Transverse colon (tissue), 4 donors: Measurements from ENCODE around the gene NPIPB12.
"Not testable (repeated sequence)": the region's sequence is repeated elsewhere in the genome, so short reads cannot be mapped to it uniquely, and the experiment has no call there.

Experiments
- EP300 ChIP-seq: sonication (generic); formaldehyde crosslinking; IDR thresholded peaks from one replicate; pipeline ENCODE4 v1.6.1; 2017; ENCODE audit warnings: antibody characterized with exemption, low read depth
- POLR2AphosphoS5 ChIP-seq, 3 donors: sonication (generic); formaldehyde crosslinking; IDR thresholded peaks; one replicate each; pipeline ENCODE4 v1.6.1; 2016; ENCODE audit warnings: antibody characterized with exemption in 3 of 3
- TF ChIP-seq, protein P1 (sequence below), 5 experiments: fragments of 200-600 bp in 3 of 5; fragments of 450-650 bp in 2 of 5; sonication (generic) in 3 of 5; IDR thresholded peaks; 1 replicate in 2 of 5; 2 replicates in 3 of 5; pipeline ENCODE4 v1.5.1; 2016 to 2017; ENCODE audit warnings: antibody characterized with exemption in 5 of 5, inconsistent platforms in 3 of 5, mild to moderate bottlenecking in 2 of 5, moderate library complexity in 1 of 5

DNA sequence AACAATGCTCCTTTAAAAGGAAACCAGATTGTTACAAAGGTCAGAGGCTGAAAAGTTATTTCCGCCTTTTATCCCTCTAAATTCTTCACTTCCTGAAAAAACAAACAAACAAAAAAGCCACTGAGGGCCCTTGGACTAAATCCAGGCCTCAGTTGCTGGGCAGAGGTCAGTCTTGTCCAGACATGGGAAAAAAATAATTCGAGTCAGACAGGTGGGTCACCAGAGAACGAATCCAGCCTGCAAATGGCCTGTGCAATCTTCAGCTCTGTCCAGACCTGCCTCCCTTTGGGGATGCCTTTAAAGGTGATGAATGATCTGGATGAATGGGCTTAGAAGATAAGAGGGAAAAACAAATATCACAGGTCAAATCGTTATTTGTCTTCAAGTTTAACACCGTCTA lies 15.3 kb upstream of the NPIPB12 start:
- TF ChIP-seq, protein P1, sequence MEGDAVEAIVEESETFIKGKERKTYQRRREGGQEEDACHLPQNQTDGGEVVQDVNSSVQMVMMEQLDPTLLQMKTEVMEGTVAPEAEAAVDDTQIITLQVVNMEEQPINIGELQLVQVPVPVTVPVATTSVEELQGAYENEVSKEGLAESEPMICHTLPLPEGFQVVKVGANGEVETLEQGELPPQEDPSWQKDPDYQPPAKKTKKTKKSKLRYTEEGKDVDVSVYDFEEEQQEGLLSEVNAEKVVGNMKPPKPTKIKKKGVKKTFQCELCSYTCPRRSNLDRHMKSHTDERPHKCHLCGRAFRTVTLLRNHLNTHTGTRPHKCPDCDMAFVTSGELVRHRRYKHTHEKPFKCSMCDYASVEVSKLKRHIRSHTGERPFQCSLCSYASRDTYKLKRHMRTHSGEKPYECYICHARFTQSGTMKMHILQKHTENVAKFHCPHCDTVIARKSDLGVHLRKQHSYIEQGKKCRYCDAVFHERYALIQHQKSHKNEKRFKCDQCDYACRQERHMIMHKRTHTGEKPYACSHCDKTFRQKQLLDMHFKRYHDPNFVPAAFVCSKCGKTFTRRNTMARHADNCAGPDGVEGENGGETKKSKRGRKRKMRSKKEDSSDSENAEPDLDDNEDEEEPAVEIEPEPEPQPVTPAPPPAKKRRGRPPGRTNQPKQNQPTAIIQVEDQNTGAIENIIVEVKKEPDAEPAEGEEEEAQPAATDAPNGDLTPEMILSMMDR (IDR thresholded peaks at IDR 0.05) = not testable (repeated sequence)
- not testable (repeated sequence) for TF ChIP-seq POLR2AphosphoS5 (IDR thresholded peaks at IDR 0.05); EP300
